Epithelial cell of esophagus (primary cell): ENCODE results near the gene MYO9B.

Experiments
- DNase-seq: peaks from one replicate; pipeline ENCODE4 v3.0.0; 2010; ENCODE audit warnings: low read depth
- H3K4me3 ChIP-seq: 2 replicates; pipeline ENCODE4 v1.5.1; 2011; ENCODE audit warnings: mild to moderate bottlenecking, low read length, control low read depth
- TF ChIP-seq, protein P1 (sequence below): IDR thresholded peaks from 2 replicates; pipeline ENCODE4 v1.5.1; 2011; ENCODE audit warnings: low read depth, mild to moderate bottlenecking, low read length, control low read depth, inconsistent platforms; ENCODE audit not compliant: insufficient read depth; ENCODE audit errors: missing control alignments

MYO9B gene

DNA sequence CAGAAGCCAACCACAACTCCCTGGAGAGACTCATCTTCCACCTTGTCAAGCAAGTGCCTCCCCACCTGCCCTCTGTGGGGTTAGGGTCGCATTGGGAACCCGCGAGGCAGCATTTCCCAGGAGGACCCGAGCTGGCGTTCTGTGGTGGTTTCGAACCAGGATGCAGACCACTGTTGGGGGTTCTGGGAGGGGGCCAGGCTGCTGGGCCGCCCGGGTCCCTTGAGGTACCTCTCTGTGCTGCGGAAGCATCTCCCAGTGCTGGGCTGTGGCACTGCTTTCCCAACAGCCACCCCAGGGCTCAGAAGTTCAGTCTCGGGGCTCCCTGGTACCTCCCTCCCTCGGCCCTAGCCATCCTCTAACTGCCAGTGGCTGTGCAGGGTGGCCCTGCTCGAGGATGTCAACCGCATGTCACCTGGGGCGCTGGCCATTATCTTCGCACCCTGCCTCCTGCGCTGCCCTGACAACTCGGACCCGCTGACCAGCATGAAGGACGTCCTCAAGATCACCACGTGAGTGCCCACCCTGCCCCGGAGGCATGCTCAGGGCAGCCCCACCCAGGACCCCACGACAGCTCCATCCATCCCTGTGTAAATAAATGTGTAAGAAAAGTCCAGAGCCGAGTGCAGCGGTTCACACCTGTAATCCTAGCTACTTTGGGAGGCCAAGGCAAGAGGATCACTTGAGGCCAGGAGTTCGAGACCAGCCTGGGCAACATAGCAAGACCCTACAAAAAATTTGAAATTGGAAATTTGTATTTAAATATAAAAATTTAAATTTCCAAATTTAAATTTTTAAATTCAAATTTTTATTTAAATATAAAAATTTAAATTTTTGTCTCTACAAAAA, 131.4 kb downstream of the MYO9B start:
- H3K4me3 ChIP-seq = no peak overlapping the region
- DNase-seq = no peak
- TF ChIP-seq, protein P1, sequence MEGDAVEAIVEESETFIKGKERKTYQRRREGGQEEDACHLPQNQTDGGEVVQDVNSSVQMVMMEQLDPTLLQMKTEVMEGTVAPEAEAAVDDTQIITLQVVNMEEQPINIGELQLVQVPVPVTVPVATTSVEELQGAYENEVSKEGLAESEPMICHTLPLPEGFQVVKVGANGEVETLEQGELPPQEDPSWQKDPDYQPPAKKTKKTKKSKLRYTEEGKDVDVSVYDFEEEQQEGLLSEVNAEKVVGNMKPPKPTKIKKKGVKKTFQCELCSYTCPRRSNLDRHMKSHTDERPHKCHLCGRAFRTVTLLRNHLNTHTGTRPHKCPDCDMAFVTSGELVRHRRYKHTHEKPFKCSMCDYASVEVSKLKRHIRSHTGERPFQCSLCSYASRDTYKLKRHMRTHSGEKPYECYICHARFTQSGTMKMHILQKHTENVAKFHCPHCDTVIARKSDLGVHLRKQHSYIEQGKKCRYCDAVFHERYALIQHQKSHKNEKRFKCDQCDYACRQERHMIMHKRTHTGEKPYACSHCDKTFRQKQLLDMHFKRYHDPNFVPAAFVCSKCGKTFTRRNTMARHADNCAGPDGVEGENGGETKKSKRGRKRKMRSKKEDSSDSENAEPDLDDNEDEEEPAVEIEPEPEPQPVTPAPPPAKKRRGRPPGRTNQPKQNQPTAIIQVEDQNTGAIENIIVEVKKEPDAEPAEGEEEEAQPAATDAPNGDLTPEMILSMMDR = no peak

GRCh38 chr19:17209126-17210036, 133.8 kb downstream of the MYO9B start:
- TF ChIP-seq, protein P1 = no peak
- peak; percentile 38 for DNase-seq
- no peak overlapping the region for H3K4me3 ChIP-seq

DNA sequence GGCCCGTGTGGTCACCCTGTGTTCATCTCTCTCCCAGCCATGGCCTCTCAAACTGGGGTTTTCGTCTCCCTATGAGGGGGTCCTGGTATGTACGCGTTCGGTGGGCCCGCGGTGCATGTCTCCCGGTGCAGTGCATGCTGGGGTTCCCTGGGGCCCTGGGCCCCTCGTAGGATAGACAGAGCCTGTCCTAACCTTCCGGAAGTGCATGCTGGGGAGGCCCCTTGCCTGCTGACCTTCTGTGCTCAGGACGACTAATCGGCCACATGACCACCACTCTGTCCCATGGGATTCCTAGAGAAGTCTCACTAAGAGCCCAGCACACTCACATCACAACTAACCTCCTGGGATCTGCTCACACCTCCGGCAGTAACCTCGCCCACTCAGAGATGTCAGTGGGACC, 134.7 kb downstream of the MYO9B start:
- no peak for DNase-seq

DNA sequence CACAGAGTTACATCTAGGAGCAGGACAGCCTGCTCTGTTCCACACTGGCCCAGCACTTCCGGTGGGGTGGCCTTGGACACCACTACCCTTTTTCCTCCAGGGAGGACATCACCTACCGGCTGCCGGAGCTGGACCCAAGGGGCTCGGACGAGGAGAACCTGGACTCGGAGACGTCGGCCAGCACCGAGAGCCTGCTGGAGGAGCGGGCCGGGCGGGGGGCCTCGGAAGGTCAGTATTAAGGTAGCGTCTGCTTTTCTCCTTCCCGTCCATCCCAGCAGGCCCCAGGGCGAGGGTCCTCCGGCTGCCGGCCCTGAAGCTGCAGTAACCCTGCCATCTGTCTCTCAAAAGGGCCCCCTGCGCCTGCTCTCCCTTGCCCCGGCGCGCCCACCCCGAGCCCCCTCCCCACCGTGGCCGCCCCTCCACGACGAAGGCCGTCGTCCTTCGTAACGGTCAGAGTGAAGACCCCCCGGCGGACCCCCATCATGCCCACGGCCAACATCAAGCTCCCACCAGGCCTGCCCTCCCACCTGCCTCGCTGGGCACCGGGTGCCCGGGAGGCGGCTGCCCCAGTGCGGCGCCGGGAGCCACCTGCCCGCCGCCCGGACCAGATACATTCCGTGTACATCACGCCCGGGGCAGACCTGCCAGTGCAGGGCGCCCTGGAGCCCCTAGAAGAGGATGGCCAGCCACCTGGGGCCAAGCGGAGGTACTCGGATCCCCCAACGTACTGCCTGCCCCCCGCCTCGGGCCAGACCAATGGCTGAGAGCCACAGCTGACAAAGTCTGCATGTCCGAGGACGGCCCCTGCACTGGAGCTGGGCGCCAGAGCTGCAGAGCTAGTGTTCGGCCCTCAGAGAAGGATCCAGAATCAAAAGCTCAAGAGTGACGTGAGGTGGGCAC, 136.2 kb downstream of the MYO9B start:
- DNase-seq = no peak
- H3K4me3 ChIP-seq = no peak overlapping the region
- TF ChIP-seq, protein P1 = no peak

More for the DNA sequence above, 134.7 kb downstream of the MYO9B start:
- TF ChIP-seq, protein P1 = no peak
- H3K4me3 ChIP-seq = no peak overlapping the region

GRCh38 chr19:17213334-17213733, 137.8 kb downstream of the MYO9B start:
- H3K4me3 ChIP-seq = no peak overlapping the region
- DNase-seq = no peak
- TF ChIP-seq, protein P1 = no peak

GRCh38 chr19:17214508-17215126, 139.0 kb downstream of the MYO9B start:
- DNase-seq = no peak
- TF ChIP-seq, protein P1 = no peak
- H3K4me3 ChIP-seq = peak overlapping the region; percentile 75
